ENCODE measurements around the gene SETBP1.

SETBP1 gene

DNA sequence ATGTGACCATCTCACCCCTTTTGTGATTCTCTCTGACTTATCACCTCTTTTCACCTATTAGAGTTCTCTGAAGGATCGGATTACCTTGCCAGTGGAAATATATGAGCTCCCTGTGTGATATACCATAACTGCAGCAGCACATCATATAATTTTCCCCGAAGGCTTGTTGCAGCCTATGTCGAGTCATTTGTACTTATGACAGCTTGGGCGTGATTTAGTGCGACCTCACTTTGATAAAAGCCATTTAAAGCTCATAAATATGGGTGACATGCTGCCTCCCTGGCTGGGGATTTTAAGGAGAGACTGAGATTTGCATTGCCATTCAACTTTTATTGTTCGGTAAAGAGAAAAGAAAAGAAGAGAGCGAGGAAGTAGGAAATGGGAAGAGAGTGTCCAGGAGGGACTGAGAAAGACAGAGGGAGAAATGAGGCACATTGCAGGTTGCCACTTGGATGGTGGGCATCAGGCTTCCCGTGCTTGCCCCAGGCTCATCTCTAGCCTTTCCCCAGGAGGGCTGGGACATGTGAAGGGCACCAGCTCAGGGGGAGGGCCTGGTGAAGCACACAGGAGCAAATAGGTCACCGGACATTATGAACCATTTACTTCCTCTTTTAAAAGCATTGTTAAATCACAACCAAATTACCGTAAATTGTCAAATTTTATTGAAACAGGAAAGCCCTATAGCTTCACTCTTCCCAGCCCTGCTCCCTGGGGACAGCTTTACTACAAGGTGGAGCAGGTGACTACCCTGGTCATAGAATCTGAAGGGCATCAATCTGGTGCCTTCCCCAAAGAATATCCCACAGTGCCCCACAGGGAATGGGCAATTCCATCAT lies 161.3 kb downstream of the SETBP1 start:
- no peak for DNase-seq (ENCODE audit: low read depth in 2 of 2)

DNA sequence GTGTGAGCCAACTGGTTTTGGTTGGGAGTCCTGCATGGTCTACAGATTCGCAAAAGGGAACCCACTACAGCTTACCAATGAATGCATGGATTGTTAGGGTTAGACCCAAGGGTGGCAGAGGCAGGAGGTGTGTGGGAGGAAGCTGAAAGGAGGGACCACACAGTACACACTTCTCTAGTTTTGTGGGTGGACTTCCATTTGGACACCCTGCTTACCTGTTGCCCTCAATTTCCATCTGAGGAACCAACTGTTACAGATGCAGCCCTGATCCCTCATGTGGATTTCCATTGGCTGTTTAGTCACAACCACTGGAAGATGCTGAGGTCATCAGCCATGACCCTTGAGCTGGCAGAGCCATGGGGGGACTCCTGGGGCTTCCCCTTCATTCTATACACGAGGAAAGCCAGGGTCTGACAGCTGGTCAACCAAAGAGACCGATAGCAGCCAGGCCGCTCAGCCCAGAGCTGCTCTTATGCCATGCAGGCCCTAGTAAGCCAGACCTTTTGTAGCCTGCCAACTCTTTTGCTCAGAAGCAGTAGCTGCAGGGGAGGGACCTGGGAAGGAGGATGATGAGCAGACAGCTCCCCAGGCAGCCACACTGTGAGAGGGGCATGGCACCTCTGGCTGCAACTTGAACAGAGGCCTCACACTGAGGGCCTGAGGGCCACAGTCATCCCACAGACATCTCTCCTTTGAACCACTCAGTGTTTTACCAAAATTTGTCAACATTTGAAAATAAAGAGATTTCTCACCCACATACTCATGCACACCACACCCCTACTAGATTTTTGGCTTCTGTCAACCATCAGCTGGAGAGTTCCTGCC lies 162.1 kb downstream of the SETBP1 start:
- no peak for DNase-seq (ENCODE audit: low read depth in 2 of 2)

DNA sequence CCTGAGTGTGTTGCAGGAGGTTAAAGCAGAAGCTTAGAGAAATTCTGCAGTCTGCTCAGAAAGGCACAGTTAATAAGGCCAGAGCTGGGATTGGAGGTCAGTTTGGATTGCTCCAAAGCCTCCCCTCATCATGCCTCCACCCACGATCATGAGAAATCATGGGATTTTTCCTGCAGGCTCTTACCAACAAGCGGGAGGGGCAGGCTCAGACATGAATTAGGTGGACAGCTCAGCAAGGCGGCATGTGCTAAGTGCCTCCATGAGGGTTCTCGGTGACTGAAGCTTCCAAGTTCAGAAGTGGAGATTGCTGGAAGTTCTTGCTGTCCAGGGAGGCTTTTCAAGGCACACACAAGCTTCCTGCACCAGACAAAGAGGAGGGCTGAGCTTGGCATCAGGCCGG lies 163.8 kb downstream of the SETBP1 start:
- DNase-seq (ENCODE audit: low read depth in 2 of 2): no peak

DNA sequence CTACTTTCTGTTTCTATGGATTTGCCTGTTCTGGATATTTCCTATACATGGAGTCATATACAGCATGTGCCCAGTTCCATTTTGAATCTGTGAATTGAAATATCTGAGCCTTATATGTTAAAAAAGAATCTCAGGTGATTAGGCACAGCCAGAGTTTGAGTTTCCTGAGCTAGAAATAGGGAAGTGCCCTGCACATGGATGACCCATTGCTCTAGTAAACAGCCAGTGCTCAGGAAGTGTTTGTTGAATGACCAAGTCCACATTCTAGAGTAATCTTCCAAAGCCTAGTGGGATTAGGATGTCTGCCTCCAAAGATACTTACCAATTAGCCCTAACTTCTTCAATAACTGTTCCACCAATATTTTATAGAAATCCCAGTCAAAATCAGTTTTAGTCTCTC lies 165.8 kb downstream of the SETBP1 start:
- DNase-seq (ENCODE audit: low read depth in 2 of 2): no peak

DNA sequence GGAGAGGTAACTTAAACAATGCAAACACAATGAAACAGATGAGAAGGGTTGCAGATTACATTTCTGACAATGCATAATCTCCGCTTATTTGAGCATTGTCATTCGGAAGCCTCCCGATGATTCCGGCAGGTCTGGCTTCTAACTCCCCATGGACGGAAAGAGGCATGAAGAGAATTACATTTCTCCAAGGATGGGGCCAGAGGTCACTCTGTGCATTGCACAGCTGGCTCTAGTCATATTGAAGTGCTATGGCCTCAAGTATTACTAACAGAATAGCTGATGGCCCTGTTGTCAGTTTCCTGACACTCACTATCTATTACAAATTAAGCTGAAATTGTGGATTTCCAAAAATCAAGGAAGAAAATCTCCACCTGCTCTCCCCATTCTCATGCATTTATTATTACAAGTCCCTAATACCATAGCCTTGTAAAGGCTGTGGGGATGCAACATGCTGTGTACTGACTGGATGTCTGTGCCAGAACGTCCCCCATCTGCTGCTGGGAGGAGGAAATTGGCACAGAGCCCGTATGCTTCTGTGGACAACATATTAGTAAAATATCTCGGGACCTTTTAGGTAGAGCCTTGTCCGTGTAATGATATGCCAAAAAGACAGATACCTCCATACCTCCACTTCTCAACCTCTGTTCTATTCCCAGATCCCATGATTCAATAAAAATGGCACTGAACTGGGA lies 168.1 kb downstream of the SETBP1 start:
- no peak for DNase-seq (ENCODE audit: low read depth in 2 of 2)

DNA sequence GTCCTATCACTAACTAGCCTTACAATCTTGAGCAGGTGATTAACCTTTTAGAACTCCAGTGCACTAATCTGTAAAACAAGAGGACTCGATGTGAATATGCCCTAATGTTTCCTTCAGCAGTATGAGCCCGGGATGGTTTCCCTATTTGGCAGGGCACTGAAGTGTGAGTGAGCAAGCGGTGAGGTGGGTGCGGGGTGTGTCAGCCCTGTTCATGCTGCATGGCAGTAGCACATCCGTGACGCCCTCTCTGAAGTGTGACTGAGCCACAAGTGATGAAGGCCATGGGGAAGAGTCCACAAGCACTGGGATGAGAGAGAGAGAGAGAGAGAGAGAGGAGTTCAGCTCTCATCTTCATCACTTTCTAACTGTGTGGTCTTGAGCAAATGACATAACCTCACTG lies 168.7 kb downstream of the SETBP1 start:
- DNase-seq (ENCODE audit: low read depth in 2 of 2): no peak

DNA sequence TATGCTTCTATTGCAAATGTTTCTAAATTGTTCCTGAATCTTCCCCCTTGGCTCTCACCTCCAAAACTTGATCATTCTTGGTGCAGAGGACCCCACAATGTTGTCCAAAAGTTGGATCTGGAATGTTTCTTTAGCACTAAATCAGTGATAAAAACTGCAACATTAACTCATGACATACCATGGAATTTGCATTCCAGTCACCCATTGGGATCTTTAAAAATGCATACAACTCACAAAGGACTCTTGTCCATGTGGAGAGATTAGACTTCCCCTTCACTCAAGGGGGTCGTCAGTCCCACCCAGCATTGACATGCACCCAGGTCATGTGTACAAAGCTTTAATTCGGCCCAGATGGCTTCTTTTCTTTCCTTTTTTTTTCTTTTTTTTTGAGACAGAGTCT lies 169.3 kb downstream of the SETBP1 start:
- no peak for DNase-seq (ENCODE audit: low read depth in 2 of 2)

DNA sequence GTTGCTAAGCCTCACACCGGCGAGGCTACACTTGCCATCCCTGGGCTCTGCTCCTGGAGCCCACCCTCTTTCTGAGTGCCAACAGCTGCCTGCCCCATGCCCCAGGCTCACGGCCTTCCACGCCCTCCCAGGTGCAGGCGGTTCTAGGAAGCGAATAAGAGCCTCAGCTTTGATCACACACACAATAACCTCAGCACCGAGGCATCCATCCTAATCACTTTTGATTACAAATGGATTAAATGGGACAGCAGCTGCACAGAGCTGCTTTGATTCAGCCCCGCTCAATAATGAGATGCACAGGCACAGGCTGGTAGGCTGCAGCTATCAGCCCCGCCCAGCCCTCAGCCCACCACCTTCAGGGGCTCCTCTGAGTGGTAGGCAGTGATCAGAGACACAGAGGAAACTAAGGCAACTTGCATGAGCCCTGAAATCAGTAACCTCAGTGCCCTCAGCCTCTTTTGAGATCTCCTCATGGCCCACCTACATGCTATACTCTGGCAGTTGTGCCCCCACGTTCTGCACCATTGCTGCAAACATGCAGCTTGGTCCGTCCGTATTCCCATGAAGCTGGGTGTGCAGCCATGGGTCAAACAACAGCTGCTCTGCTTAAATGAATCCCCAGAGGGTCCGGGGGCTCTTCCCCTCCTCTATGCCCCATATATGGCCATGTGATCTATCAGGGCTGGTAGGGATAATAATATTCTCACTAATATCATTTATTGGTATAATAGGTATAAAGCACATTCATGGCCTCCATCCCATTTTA lies 171.4 kb downstream of the SETBP1 start:
- DNase-seq (ENCODE audit: low read depth in 2 of 2): no peak

DNA sequence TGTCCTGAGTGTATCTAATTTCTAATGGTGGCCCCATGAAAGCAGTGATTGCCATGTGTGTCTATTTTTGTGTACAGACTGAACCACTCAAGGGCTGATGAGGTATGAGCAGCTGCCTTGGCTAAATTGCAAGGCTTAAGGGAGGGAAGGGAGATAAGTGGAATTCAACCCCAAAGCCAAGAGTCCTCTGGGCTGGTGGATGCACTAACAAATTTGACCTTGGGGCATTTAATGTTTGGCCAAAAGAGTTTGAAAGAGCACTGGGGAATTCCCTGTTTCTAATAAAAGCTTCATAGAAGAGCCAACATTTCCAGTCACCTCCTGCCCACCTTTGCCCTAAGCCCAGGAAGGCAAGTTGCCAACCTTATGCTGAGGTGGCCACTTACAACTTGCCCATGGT lies 172.1 kb downstream of the SETBP1 start:
- no peak for DNase-seq (ENCODE audit: low read depth in 2 of 2)

DNA sequence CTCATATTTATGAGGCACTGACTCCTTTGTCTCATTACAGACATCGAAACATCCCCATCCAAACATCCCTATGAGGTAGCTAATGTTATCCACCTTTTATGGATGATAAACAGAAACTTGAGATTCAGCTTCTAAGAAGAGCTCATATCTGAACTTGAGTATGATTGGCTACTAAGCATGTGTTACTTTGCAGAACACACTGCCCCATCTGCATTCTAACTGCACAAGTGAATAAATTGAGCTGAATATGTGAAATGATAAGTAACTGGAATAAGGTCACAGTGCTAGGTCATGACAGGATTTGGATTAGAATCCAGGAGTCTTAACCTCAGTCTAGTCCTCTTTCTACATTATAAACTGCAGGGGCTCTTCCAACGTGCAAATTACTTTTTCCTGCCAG lies 172.7 kb downstream of the SETBP1 start:
- DNase-seq (ENCODE audit: low read depth in 2 of 2): no peak

DNA sequence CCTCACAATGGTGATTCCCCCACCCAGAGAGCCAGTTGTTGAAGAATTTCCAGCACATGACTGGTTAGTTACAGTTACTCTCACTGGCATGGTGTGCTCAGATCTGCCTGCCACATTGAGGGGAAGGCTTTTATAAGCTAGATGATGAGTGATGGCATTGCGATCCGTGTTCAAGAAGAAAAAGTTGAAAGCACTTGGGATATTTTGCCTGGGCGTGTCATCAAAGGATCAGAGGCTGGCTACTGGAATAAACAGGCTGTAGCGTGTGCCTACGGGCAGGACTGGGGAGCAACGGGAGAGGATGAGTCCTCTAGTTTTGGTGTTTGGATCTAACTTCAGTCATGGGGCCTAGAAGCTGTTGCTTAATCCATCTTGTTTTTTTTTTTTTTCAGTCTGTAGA lies 175.0 kb downstream of the SETBP1 start:
- no peak for DNase-seq (ENCODE audit: low read depth in 2 of 2)

DNA sequence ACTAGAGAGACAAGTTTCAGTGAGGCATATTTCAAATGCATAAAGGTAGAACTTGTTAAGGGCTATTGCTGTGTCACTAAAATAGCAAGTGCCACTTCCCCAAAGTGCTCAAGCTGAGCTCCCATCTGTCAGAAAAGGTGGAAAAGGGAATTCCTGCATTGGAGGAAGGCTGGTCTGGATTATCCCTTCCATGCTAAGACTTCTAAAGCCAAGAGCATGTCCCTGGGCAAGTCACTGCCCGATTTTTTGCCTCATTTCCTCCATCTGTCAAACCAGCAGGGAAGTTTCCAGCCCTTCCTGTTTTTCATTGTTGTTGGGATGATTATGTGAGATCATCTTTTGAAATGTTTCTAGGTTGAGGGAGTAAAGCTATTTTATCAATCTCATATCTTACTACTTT lies 175.5 kb downstream of the SETBP1 start:
- no peak for DNase-seq (ENCODE audit: low read depth in 2 of 2)

DNA sequence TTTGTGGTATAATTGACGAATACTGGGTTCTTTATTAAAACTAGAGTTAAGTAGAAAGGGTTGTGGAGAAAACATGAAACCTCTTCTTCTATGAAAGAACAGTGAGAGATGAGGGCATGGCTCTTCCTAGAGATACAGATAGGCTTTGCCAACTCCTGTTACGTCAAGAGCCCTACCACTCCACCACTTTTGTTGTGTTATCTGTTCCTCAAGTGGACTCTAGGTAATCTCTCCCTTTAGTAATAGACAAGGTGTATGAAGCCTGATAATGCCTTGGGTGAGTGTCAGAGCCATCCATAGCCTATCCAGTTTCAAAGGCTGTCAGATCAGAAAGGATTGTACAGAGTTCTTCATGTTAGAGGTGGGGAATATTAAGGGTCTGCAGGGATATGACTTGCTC lies 176.4 kb downstream of the SETBP1 start:
- no peak for DNase-seq (ENCODE audit: low read depth in 2 of 2)

DNA sequence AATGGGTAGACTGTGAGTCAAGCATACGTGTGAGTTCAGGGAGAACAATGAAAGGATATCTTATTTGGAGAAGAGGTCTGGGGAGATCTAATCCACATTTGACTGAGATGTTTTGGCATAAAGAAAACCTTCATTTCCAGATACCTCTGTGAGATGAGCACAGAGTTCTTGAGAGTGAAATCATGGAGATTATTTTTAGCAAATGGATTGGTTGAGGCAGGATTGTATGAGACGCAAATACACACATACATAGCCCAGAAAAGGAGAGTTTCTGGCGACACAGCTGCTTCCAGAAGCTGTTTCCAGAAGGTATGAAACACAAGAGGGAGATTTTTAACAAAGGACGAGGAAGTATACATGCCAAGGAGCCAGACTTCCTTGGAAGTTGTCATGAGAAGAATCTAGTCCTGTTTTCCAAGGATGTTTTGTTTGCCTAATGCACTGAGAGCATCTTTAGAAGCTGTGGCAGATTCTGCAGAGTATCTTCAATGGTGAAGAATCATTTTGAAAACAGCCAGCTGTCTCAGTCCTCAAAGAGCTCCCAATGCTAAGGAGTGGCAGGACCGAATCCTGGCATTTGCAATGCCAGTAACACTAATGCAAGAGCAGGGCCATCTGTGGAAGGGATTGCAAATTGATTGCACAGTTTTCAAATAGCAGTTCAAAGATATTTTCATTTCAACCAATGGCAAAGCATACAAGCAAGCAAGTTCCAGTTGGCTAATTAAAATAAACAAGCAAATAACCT lies 177.2 kb downstream of the SETBP1 start:
- no peak for DNase-seq (ENCODE audit: low read depth in 2 of 2)

DNA sequence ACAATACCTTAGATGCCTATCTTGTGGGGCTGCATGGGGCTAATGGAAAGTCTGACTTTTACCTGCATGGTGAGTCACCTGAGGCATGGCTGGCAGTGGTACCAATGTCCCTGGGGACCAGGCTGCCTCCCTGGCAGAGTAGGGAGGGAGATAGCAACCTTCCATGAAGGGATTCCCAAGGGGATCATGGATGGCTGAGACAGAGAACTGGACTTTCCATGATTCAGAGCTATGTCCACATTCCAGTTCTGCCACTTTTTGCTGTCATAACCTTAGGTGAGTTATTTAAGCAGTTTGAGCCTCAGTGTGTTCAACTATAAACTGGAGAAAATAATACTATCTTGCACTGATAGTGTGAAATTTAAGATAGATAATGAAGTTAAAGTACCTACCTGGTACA lies 178.6 kb downstream of the SETBP1 start:
- DNase-seq (ENCODE audit: low read depth in 2 of 2): no peak

DNA sequence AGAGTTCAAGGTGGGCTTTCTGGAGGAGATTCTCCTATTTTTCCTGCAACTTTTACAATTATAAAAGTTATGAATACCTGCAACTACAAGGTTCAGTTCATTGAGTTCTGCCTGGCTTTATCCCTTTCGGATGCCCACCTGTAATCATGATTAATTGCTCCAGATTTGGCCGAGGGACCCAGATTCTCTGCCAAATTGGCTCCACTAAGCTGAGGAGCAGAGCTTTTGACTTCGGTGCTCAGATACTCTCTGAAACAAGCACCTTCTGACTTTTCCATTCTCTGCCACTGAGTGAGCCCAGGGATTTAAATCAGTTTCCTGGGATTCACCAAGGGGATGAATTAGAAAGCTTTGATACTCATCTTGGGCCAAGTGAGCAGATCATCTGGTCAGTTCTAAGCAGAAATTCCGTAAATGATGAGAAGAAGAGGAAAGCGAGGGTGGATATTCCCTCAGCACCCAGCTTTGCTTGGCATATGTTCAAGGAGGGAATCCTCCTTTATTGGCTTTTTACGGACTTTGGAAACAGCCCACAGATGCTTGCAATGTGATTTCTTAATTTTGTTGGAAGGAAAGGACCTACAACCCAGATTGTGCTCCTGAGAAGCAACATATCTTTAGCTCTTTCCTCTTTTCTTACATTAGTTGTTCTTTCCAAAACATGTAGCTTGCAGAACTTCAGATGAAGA lies 179.2 kb downstream of the SETBP1 start:
- no peak for DNase-seq (ENCODE audit: low read depth in 2 of 2)

DNA sequence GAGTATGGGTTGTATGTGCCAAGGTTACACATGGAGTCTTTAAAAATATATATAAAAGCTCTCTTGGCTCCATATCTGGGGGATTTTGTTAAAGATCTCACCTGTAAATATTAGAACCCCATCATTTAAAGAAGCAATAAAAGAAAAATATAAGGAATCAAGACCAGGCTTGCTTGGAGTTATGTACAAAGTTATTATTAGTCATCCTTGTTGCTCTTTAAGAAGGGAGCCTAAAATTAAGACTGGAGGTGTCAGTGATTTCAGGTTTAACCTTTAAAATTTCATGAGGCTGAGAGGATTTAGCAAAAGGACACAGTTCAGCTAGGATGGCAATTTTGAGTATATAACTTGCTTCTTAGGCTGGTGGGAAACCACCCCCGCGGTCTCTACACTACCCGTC lies 181.4 kb downstream of the SETBP1 start:
- no peak for DNase-seq (ENCODE audit: low read depth in 2 of 2)

DNA sequence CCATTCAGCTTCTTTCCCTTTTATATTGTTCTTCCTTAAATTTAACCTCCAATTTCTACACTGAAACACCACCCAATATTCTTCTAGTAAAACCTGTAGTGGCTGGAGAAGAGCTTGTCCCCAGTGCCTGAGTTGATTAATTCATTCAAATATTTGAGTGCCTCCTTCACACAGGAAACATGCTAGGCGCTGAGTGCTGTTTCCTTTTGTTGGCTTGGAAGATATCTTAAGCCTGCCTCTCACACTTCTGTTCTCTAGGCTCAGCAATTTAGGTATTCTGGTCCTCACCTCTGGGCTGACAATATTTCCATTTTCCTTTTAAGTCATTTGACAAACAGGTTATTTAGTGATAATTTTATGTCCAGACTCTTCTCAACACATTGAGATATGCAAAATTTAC lies 185.4 kb downstream of the SETBP1 start:
- DNase-seq (ENCODE audit: low read depth in 2 of 2): no peak

DNA sequence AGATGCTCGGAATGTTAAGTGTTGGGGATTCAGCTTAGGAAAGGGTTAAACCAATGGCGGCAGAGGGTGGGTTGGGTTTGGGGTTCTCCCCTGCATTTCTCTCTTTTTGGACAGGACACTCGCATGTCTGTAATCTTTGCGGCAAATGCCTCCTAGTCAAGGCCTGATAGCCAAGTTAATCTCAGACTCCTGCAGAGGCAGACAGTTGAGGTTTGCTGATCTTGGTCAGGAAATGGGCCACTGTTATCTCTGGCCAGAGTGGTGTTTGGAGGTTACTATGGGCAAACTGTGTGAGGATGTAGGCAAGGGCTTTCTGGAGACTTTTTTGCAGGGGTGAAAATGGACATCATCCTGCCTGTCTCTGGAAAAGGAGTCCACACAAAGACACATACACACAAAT lies 188.8 kb downstream of the SETBP1 start:
- no peak for DNase-seq (ENCODE audit: low read depth in 2 of 2)

Measured in stimulated activated CD4-positive, alpha-beta T cell treated with anti-CD3 and anti-CD28 coated beads, Interleukin-1b, Interleukin-23, amount 100 ng/mL, for 1 hour (primary cell).